Measurements from ENCODE around the gene SACM1L. TPM values are rescaled to one million over a fixed set of nuclear protein-coding genes. Genes with fewer than 3 reads are reported as not detected.

SACM1L gene
- total RNA-seq, 1 donor from 2014 or later = 39.4 TPM

GRCh38 chr3:45758871-45759270 lies 69.7 kb downstream of the SACM1L start:
- H3K4me1 Mint-ChIP-seq (ENCODE audit: low read depth, unreplicated experiment) = peaks cover 4% of the 10 kb centered on the region
- no peak overlapping the region for H3K27ac Mint-ChIP-seq (ENCODE audit: unreplicated experiment)
- peaks cover 3% of the 10 kb centered on the region for H3K36me3 Mint-ChIP-seq (ENCODE audit: low read depth, unreplicated experiment)
- H3K36me3 ChIP-seq (ENCODE audit: insufficient read depth, low read length) = no peaks in the 10 kb centered on the region
- no peaks in the 10 kb centered on the region for H4K20me1 ChIP-seq (ENCODE audit: insufficient read depth, low read length)
- no peaks in the 10 kb centered on the region for H3K9me3 ChIP-seq (ENCODE audit: insufficient read depth, low read depth, low read length)
- no peak overlapping the region for H3K4me3 Mint-ChIP-seq (ENCODE audit: unreplicated experiment)
- DNase-seq (ENCODE audit: low read depth) (no peak), FAIRE-seq (no peak)
- H3K9ac ChIP-seq (ENCODE audit: low read length) = no peak overlapping the region
- no peak overlapping the region for H3K27ac ChIP-seq (ENCODE audit: low read depth, low read length)
- no peak for TF ChIP-seq EZH2 (IDR thresholded peaks at IDR 0.05; ENCODE audit: insufficient read depth, low read length)
- no peak for TF ChIP-seq CTCF (IDR thresholded peaks at IDR 0.05; ENCODE audit: insufficient read depth, low read depth, low read length)
- H3K4me1 ChIP-seq (ENCODE audit: insufficient read depth, low read length) = no peaks in the 10 kb centered on the region
- H3K9me3 Mint-ChIP-seq (ENCODE audit: unreplicated experiment) = peaks cover 1% of the 10 kb centered on the region
- H2AFZ ChIP-seq (ENCODE audit: low read depth, low read length) = no peak overlapping the region
- no peaks in the 10 kb centered on the region for H3K27me3 ChIP-seq (ENCODE audit: insufficient read depth, low read length)
- H3K79me2 ChIP-seq (ENCODE audit: insufficient read depth, low read length) = no peaks in the 10 kb centered on the region
- no peak overlapping the region for H3K4me2 ChIP-seq (ENCODE audit: low read length)
- H3K27me3 Mint-ChIP-seq (ENCODE audit: low read depth, unreplicated experiment) = peaks cover 19% of the 10 kb centered on the region
- H3K4me3 ChIP-seq (ENCODE audit: insufficient read depth, low read depth, low read length) = no peak overlapping the region

DNA sequence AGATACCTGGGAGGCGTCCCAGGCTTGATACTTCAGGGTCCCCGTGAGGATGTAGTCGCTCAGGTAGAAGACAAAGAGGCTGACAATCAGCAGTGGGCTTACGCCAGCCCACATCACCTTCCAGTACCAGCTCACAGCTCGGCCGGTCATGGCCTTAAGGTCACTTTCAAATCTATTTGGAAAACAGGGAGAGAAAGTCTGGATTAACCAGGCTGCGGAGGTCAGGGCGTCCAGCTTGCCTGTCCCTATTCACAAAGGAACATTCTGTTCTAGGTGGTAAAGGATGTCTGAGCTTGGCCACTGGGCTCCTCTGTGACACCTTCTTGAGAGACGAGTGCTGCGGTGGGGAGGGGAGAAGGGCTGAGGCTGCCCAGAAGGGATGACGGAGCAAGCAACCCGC lies 70.7 kb downstream of the SACM1L start:
- no peak overlapping the region for H3K4me3 ChIP-seq (ENCODE audit: insufficient read depth, low read depth, low read length)
- H3K9ac ChIP-seq (ENCODE audit: low read length) = no peak overlapping the region
- Mint-ChIP-seq H3K4me1 (ENCODE audit: low read depth, unreplicated experiment) (no peaks in the 10 kb centered on the region), H3K36me3 (ENCODE audit: low read depth, unreplicated experiment) (peaks cover 3% of the 10 kb centered on the region), H3K4me3 (ENCODE audit: unreplicated experiment) (no peak overlapping the region), H3K27ac (ENCODE audit: unreplicated experiment) (no peak overlapping the region), H3K27me3 (ENCODE audit: low read depth, unreplicated experiment) (peaks cover 19% of the 10 kb centered on the region), H3K9me3 (ENCODE audit: unreplicated experiment) (peaks cover 1% of the 10 kb centered on the region)
- H3K9me3 ChIP-seq (ENCODE audit: insufficient read depth, low read depth, low read length) = no peaks in the 10 kb centered on the region
- no peak overlapping the region for H3K27ac ChIP-seq (ENCODE audit: low read depth, low read length)
- TF ChIP-seq EZH2 (IDR thresholded peaks at IDR 0.05; ENCODE audit: insufficient read depth, low read length) (no peak), CTCF (IDR thresholded peaks at IDR 0.05; ENCODE audit: insufficient read depth, low read depth, low read length) (no peak)
- FAIRE-seq (no peak), DNase-seq (ENCODE audit: low read depth) (no peak)
- H4K20me1 ChIP-seq (ENCODE audit: insufficient read depth, low read length) = no peaks in the 10 kb centered on the region
- H3K4me2 ChIP-seq (ENCODE audit: low read length) = no peak overlapping the region
- no peaks in the 10 kb centered on the region for H3K79me2 ChIP-seq (ENCODE audit: insufficient read depth, low read length)
- H3K4me1 ChIP-seq (ENCODE audit: insufficient read depth, low read length) = no peaks in the 10 kb centered on the region
- H2AFZ ChIP-seq (ENCODE audit: low read depth, low read length) = no peak overlapping the region
- no peaks in the 10 kb centered on the region for H3K36me3 ChIP-seq (ENCODE audit: insufficient read depth, low read length)
- H3K27me3 ChIP-seq (ENCODE audit: insufficient read depth, low read length) = no peaks in the 10 kb centered on the region

DNA sequence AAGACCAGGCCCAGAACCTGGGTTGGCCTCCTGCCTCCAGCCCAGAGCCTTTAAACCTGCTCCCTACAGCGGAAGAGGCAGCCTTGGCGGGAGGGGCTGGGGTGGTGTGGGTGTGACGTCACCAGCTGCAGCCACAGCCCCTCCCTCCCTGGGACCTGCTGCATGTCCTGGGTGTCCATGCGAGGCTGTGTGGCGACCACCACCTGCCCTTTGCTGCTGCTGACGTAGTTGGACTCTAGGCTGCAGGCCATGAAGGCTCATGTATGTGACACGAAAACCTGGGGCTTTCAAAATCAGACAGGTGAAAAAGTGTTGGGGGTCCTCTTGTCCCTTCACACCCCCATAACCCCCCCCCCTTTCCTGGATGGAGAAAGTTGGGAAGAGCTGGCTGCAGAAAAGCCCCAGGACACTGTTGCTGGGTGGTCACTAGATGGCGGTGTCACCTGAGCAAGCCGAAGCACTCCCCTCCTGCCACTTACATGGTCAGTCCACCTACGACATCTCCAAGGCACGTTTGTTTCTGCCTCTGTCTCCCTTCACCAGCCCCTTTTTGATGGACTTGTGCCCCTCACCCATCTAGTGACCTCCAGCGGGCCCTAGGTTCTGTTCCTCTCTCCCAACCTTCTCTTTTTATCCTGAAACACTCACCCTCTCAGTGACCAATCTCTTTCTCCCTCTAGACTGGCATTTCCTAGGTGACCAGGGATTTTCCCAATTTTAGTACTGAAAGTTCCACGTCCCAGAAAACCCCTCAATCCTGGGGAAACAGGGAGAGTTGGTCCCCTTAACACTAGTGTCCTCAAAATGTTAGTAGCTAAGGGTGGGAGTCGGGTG lies 71.9 kb downstream of the SACM1L start:
- Histone ChIP-seq H3K36me3 (ENCODE audit: insufficient read depth, low read length) (no peaks in the 10 kb centered on the region), H3K27ac (ENCODE audit: low read depth, low read length) (no peak overlapping the region), H3K4me3 (ENCODE audit: insufficient read depth, low read depth, low read length) (no peak overlapping the region), H3K27me3 (ENCODE audit: insufficient read depth, low read length) (no peaks in the 10 kb centered on the region), H2AFZ (ENCODE audit: low read depth, low read length) (no peak overlapping the region), H3K79me2 (ENCODE audit: insufficient read depth, low read length) (no peaks in the 10 kb centered on the region), H3K9me3 (ENCODE audit: insufficient read depth, low read depth, low read length) (no peaks in the 10 kb centered on the region), H3K9ac (ENCODE audit: low read length) (no peak overlapping the region), H4K20me1 (ENCODE audit: insufficient read depth, low read length) (no peaks in the 10 kb centered on the region), H3K4me1 (ENCODE audit: insufficient read depth, low read length) (no peaks in the 10 kb centered on the region), H3K4me2 (ENCODE audit: low read length) (no peak overlapping the region)
- peaks cover 1% of the 10 kb centered on the region for H3K9me3 Mint-ChIP-seq (ENCODE audit: unreplicated experiment)
- FAIRE-seq = no peak
- H3K27me3 Mint-ChIP-seq (ENCODE audit: low read depth, unreplicated experiment) = peaks cover 20% of the 10 kb centered on the region
- no peak for TF ChIP-seq EZH2 (IDR thresholded peaks at IDR 0.05; ENCODE audit: insufficient read depth, low read length)
- peak; percentile 81 for TF ChIP-seq CTCF (IDR thresholded peaks at IDR 0.05; ENCODE audit: insufficient read depth, low read depth, low read length)
- H3K36me3 Mint-ChIP-seq (ENCODE audit: low read depth, unreplicated experiment) = peaks cover 3% of the 10 kb centered on the region
- H3K27ac Mint-ChIP-seq (ENCODE audit: unreplicated experiment) = no peak overlapping the region
- H3K4me1 Mint-ChIP-seq (ENCODE audit: low read depth, unreplicated experiment) = no peaks in the 10 kb centered on the region
- no peak overlapping the region for H3K4me3 Mint-ChIP-seq (ENCODE audit: unreplicated experiment)
- DNase-seq (ENCODE audit: low read depth) = peak; percentile 49
